Fibroblast of lung (primary cell): ENCODE data around the gene SLC13A3. TPM values are rescaled to one million over a fixed set of nuclear protein-coding genes. Genes with fewer than 3 reads are reported as not detected.
A peak's percentile ranks its signal among the peaks of the same experiment; 100 is the strongest.

Experiments used
- DNase-seq, 2 donors: peaks; one replicate each; pipeline versions ENCODE4 v3.0.0 to v3.0.0-alpha.2; 2010; ENCODE audit warnings: low read depth in 2 of 2
- H2AFZ ChIP-seq: 2 replicates; pipeline ENCODE4 v1.5.1; 2012; ENCODE audit warnings: low read length, control low read depth, inconsistent platforms
- H3K27ac ChIP-seq: 2 replicates; pipeline ENCODE4 v1.5.1; 2011; ENCODE audit warnings: low read length, control low read depth; ENCODE audit not compliant: insufficient read depth
- H3K27me3 ChIP-seq: 2 replicates; pipeline ENCODE4 v1.5.1; 2011; ENCODE audit warnings: mild to moderate bottlenecking, low read length; ENCODE audit not compliant: control insufficient read depth, insufficient read depth
- H3K36me3 ChIP-seq: 2 replicates; pipeline ENCODE4 v1.5.1; 2011; ENCODE audit warnings: low read length; ENCODE audit not compliant: control insufficient read depth, insufficient read depth
- H3K4me1 ChIP-seq: 2 replicates; pipeline ENCODE4 v1.5.1; 2011; ENCODE audit warnings: low read length; ENCODE audit not compliant: control insufficient read depth, insufficient read depth; ENCODE audit errors: extremely low read depth
- H3K4me2 ChIP-seq: 2 replicates; pipeline ENCODE4 v1.5.1; 2011; ENCODE audit warnings: low read length, control low read depth; ENCODE audit not compliant: insufficient read depth; ENCODE audit errors: extremely low read depth
- H3K4me3 ChIP-seq, 4 experiments: fragments of 200-600 bp in 1 of 4; sonication (generic) in 1 of 4; replicated peaks in 1 of 4; 2 replicates each; pipeline ENCODE4 v1.5.1; 2011 to 2016; ENCODE audit warnings: low read length in 4 of 4, low read depth in 3 of 4, mild to moderate bottlenecking in 3 of 4, control low read depth in 2 of 4, inconsistent platforms in 1 of 4, mixed read lengths in 1 of 4; ENCODE audit not compliant: insufficient read depth in 1 of 4; ENCODE audit errors: control extremely low read depth in 1 of 4
- H3K79me2 ChIP-seq: 2 replicates; pipeline ENCODE4 v1.5.1; 2012; ENCODE audit warnings: mild to moderate bottlenecking, low read length, inconsistent platforms; ENCODE audit not compliant: control insufficient read depth, insufficient read depth
- H3K9ac ChIP-seq: 2 replicates; pipeline ENCODE4 v1.5.1; 2011; ENCODE audit warnings: mild to moderate bottlenecking, low read length, control low read depth; ENCODE audit not compliant: insufficient read depth
- H3K9me3 ChIP-seq: 2 replicates; pipeline ENCODE4 v1.5.1; 2012; ENCODE audit warnings: low read depth, low read length; ENCODE audit not compliant: control insufficient read depth, insufficient read depth
- H4K20me1 ChIP-seq: 2 replicates; pipeline ENCODE4 v1.5.1; 2011; ENCODE audit warnings: low read length; ENCODE audit not compliant: control insufficient read depth, insufficient read depth; ENCODE audit errors: extremely low read depth
- CTCF ChIP-seq, 2 donors: IDR thresholded peaks in 1 of 2; conservative IDR thresholded peaks in 1 of 2; 1 replicate in 1 of 2; 2 replicates in 1 of 2; pipeline ENCODE4 v1.5.1; 2011 to 2012; ENCODE audit warnings: low read length in 2 of 2, control low read depth in 1 of 2, inconsistent platforms in 1 of 2, low read depth in 1 of 2, mild to moderate bottlenecking in 1 of 2
- EZH2 ChIP-seq: IDR thresholded peaks from 2 replicates; pipeline ENCODE4 v1.5.1; 2012; ENCODE audit warnings: low read length, control low read depth, mild to moderate bottlenecking; ENCODE audit errors: missing control alignments
- polyA plus RNA-seq, 2 donors: library from polyadenylated mRNA; depleted of rRNA in 1 of 2; stranded (reverse) in 1 of 2; unstranded in 1 of 2; fragments of >200 nt; gene quantifications; 2 replicates each; pipeline ENCODE4 v1.2.1, GENCODE V29; 2011 to 2012; ENCODE audit warnings: missing spikeins in 1 of 2
- total RNA-seq: library from RNA; depleted of rRNA; stranded (reverse); fragments of >200 nt; gene quantifications from 2 replicates; pipeline ENCODE4 v1.2.1, GENCODE V29; 2014

Gene SLC13A3
- total and polyA plus RNA-seq, 2 donors (not counting 1 experiment from before 2014, with no cell fraction given), result 2.2 to 5.6 TPM

- no peak overlapping the region for H3K9ac ChIP-seq
- no peak overlapping the region for H3K4me3 ChIP-seq
Observed at GRCh38 chr20:46564241-46564957, 86.9 kb downstream of the SLC13A3 start.

GRCh38 chr20:46563860-46564221 is 87.4 kb downstream of the SLC13A3 start:
- H3K36me3 ChIP-seq, result no peaks in the 10 kb centered on the region
- no peak overlapping the region for H3K9ac ChIP-seq
- H3K4me3 ChIP-seq, result no peak overlapping the region
- no peak overlapping the region for H3K27ac ChIP-seq
- DNase-seq, result no peak
- no peak overlapping the region for H2AFZ ChIP-seq
- no peaks in the 10 kb centered on the region for H3K9me3 ChIP-seq
- no peak for TF ChIP-seq EZH2
- no peak for TF ChIP-seq CTCF (conservative IDR thresholded peaks at IDR 0.05 in 1 of 2, IDR thresholded peaks at IDR 0.05 in 1 of 2; ENCODE audit: low read depth in 1 of 2, low read length in 2 of 2)
- no peaks in the 10 kb centered on the region for H3K79me2 ChIP-seq
- no peak overlapping the region for H3K4me2 ChIP-seq
- no peaks in the 10 kb centered on the region for H3K4me1 ChIP-seq
- H4K20me1 ChIP-seq, result no peaks in the 10 kb centered on the region
- no peaks in the 10 kb centered on the region for H3K27me3 ChIP-seq

More at GRCh38 chr20:46564241-46564957, 86.9 kb downstream of the SLC13A3 start:
- Histone ChIP-seq H3K27me3 (no peaks in the 10 kb centered on the region), H3K36me3 (no peaks in the 10 kb centered on the region), H3K27ac (no peak overlapping the region), H3K4me1 (no peaks in the 10 kb centered on the region), H3K79me2 (no peaks in the 10 kb centered on the region), H2AFZ (no peak overlapping the region), H3K4me2 (no peak overlapping the region), H3K9me3 (no peaks in the 10 kb centered on the region), H4K20me1 (no peaks in the 10 kb centered on the region)
- TF ChIP-seq CTCF (conservative IDR thresholded peaks at IDR 0.05 in 1 of 2, IDR thresholded peaks at IDR 0.05 in 1 of 2; ENCODE audit: low read depth in 1 of 2, low read length in 2 of 2), result no peak
- TF ChIP-seq EZH2, result no peak
- no peak for DNase-seq

- H3K27me3 ChIP-seq, result no peaks in the 10 kb centered on the region
- H3K27ac ChIP-seq, result no peak overlapping the region
- no peak for DNase-seq
- TF ChIP-seq EZH2 (no peak), CTCF (conservative IDR thresholded peaks at IDR 0.05 in 1 of 2, IDR thresholded peaks at IDR 0.05 in 1 of 2; ENCODE audit: low read depth in 1 of 2, low read length in 2 of 2) (no peak)
- H2AFZ ChIP-seq, result peak overlapping the region; percentile 90
- H3K4me3 ChIP-seq, result peak overlapping the region in 1 of 4 experiments; percentile 29
- H3K9me3 ChIP-seq, result no peaks in the 10 kb centered on the region
- H3K79me2 ChIP-seq, result no peaks in the 10 kb centered on the region
- H4K20me1 ChIP-seq, result no peaks in the 10 kb centered on the region
- no peak overlapping the region for H3K9ac ChIP-seq
- no peak overlapping the region for H3K4me2 ChIP-seq
- H3K36me3 ChIP-seq, result no peaks in the 10 kb centered on the region
- H3K4me1 ChIP-seq, result no peaks in the 10 kb centered on the region
Observed at GRCh38 chr20:46563170-46563859, 87.9 kb downstream of the SLC13A3 start.
